SK-N-SH (cell line): Measurements from ENCODE around the gene ADCY1.
"Not testable (repeated sequence)": the region's sequence is repeated elsewhere in the genome, so short reads cannot be mapped to it uniquely, and the experiment has no call there.

Experiments used
- CHD2 ChIP-seq: fragments of 150-350 bp; IDR thresholded peaks from 2 replicates; pipeline ENCODE4 v1.6.1; 2018; ENCODE audit warnings: low read length; ENCODE audit not compliant: partially characterized antibody
- CTCF ChIP-seq: fragments of 200-600 bp; sonication (generic); IDR thresholded peaks from 2 replicates; pipeline ENCODE4 v1.6.1; 2017; ENCODE audit warnings: antibody characterized with exemption, mild to moderate bottlenecking, moderate library complexity
- EP300 ChIP-seq, 2 experiments: IDR thresholded peaks; 2 replicates each; pipeline versions ENCODE4 v1.4.0 to v1.6.1; 2012; ENCODE audit warnings: borderline replicate concordance in 1 of 2, low read depth in 1 of 2, low read length in 1 of 2
- EZH2phosphoT487 ChIP-seq: fragments of 200-600 bp; sonication (generic); IDR thresholded peaks from 2 replicates; pipeline ENCODE4 v1.6.1; 2017; ENCODE audit warnings: low read depth, mixed run types, mild to moderate bottlenecking, antibody characterized with exemption, moderate library complexity, borderline replicate concordance
- GABPA ChIP-seq: IDR thresholded peaks from 2 replicates; pipeline ENCODE4 v1.4.0; 2012; ENCODE audit warnings: low read depth, mild to moderate bottlenecking
- NFIC ChIP-seq: IDR thresholded peaks from 2 replicates; pipeline ENCODE4 v1.4.0; 2012; ENCODE audit warnings: borderline replicate concordance
- NRF1 ChIP-seq: IDR thresholded peaks from 2 replicates; pipeline ENCODE4 v1.6.1; 2012; ENCODE audit warnings: low read depth, mild to moderate bottlenecking, low read length
- POLR2AphosphoS5 ChIP-seq: IDR thresholded peaks from 2 replicates; pipeline ENCODE4 v1.6.1; 2012; ENCODE audit warnings: low read depth, low read length
- RAD21 ChIP-seq: IDR thresholded peaks from 2 replicates; pipeline ENCODE4 v1.6.1; 2012; ENCODE audit warnings: mild to moderate bottlenecking, low read length
- RCOR1 ChIP-seq: fragments of 150-350 bp; IDR thresholded peaks from 2 replicates; pipeline ENCODE4 v1.6.1; 2017; ENCODE audit warnings: antibody characterized with exemption, low read length
- SIN3A ChIP-seq: IDR thresholded peaks from 2 replicates; pipeline ENCODE4 v1.6.1; 2012; ENCODE audit warnings: low read depth, mild to moderate bottlenecking, low read length, moderate library complexity, borderline replicate concordance
- SMC3 ChIP-seq: IDR thresholded peaks from 2 replicates; pipeline ENCODE4 v1.6.1; 2012; ENCODE audit warnings: low read depth, low read length, improper control_type of control experiment
- YY1 ChIP-seq: IDR thresholded peaks from 2 replicates; pipeline ENCODE4 v1.4.0; 2012; ENCODE audit warnings: low read depth, mild to moderate bottlenecking

GRCh38 chr7:45738920-45739319 lies 164.8 kb downstream of the ADCY1 start:
- not testable (repeated sequence) for TF ChIP-seq NFIC; CTCF; POLR2AphosphoS5; CHD2; RCOR1; YY1; SIN3A; NRF1; RAD21; GABPA; EZH2phosphoT487; SMC3; EP300 (IDR thresholded peaks at IDR 0.05; ENCODE audit: borderline replicate concordance in 1 of 2, low read depth in 1 of 2, low read length in 1 of 2)
